HG02610 (cell line): ENCODE measurements around the gene PRPF38A.

Experiments used
- ATAC-seq: cut with Tn5 transposase; IDR thresholded peaks from one replicate; pipeline ENCODE4 v1.9.1; 2021; ENCODE audit warnings: mild to moderate bottlenecking, moderate library complexity; ENCODE audit not compliant: unreplicated experiment

The PRPF38A gene

GRCh38 chr1:52399629-52400028 is 4.8 kb upstream of the PRPF38A start:
- ATAC-seq, result no peak

GRCh38 chr1:52400131-52400530 is 4.3 kb upstream of the PRPF38A start:
- ATAC-seq, result no peak

GRCh38 chr1:52402860-52403240 is 1.6 kb upstream of the PRPF38A start:
- ATAC-seq, result no peak

GRCh38 chr1:52403566-52404115 is 761 bp upstream of the PRPF38A start:
- ATAC-seq, result peak; percentile 28

- ATAC-seq, result no peak
Measured at GRCh38 chr1:52404975-52405338, 555 bp downstream of the PRPF38A start.

GRCh38 chr1:52413410-52413989 is 9.1 kb downstream of the PRPF38A start:
- no peak for ATAC-seq

GRCh38 chr1:52414942-52415341 is 10.5 kb downstream of the PRPF38A start:
- ATAC-seq, result no peak

- no peak for ATAC-seq
Measured at GRCh38 chr1:52416811-52417210, 12.4 kb downstream of the PRPF38A start.

- no peak for ATAC-seq
Measured at GRCh38 chr1:52420713-52421112, 16.3 kb downstream of the PRPF38A start.

- ATAC-seq, result no peak
Measured at GRCh38 chr1:52423055-52423454, 18.7 kb downstream of the PRPF38A start.

- no peak for ATAC-seq
Measured at GRCh38 chr1:52423771-52424170, 19.4 kb downstream of the PRPF38A start.

GRCh38 chr1:52424231-52424636 is 19.8 kb downstream of the PRPF38A start:
- no peak for ATAC-seq

GRCh38 chr1:52424813-52425212 is 20.4 kb downstream of the PRPF38A start:
- no peak for ATAC-seq

GRCh38 chr1:52426371-52426770 is 22.0 kb downstream of the PRPF38A start:
- ATAC-seq, result no peak

GRCh38 chr1:52427152-52427551 is 22.8 kb downstream of the PRPF38A start:
- ATAC-seq, result no peak

GRCh38 chr1:52432807-52433206 is 28.4 kb downstream of the PRPF38A start:
- ATAC-seq, result no peak

- ATAC-seq, result no peak
Measured at GRCh38 chr1:52435211-52435610, 30.8 kb downstream of the PRPF38A start.

- ATAC-seq, result no peak
Measured at GRCh38 chr1:52435650-52436049, 31.2 kb downstream of the PRPF38A start.

- ATAC-seq, result no peak
Measured at GRCh38 chr1:52436817-52437216, 32.4 kb downstream of the PRPF38A start.

- ATAC-seq, result no peak
Measured at GRCh38 chr1:52439976-52440375, 35.6 kb downstream of the PRPF38A start.

- ATAC-seq, result no peak
Measured at GRCh38 chr1:52444463-52444862, 40.1 kb downstream of the PRPF38A start.

- ATAC-seq, result no peak
Measured at GRCh38 chr1:52454127-52454526, 49.7 kb downstream of the PRPF38A start.

- no peak for ATAC-seq
Measured at GRCh38 chr1:52454779-52455178, 50.4 kb downstream of the PRPF38A start.
